BE2C (cell line): Measurements from ENCODE around the gene GRPEL2.
A peak's percentile ranks its signal among the peaks of the same experiment; 100 is the strongest.

Experiments
- DNase-seq: peaks from one replicate; pipeline ENCODE4 v3.0.0-alpha.2; 2020
- H3K27me3 ChIP-seq: fragments of 250-450 bp; sonication (Bioruptor Pico); 2 replicates; pipeline ENCODE4 v1.5.1; 2020; ENCODE audit warnings: mild to moderate bottlenecking
- H3K36me3 ChIP-seq: fragments of 250-450 bp; sonication (Bioruptor Pico); 2 replicates; pipeline ENCODE4 v1.5.1; 2020; ENCODE audit warnings: mild to moderate bottlenecking
- H3K4me1 ChIP-seq: fragments of 250-450 bp; sonication (Bioruptor Pico); 2 replicates; pipeline ENCODE4 v1.5.1; 2020
- H3K4me3 ChIP-seq: 2 replicates; pipeline ENCODE4 v1.5.1; 2011; ENCODE audit warnings: low read depth, low read length
- H3K9me3 ChIP-seq: fragments of 250-450 bp; sonication (Bioruptor Pico); 2 replicates; pipeline ENCODE4 v1.5.1; 2020
- CTCF ChIP-seq: IDR thresholded peaks from 2 replicates; pipeline ENCODE4 v1.5.1; 2012; ENCODE audit warnings: mild to moderate bottlenecking, low read depth, low read length

The GRPEL2 gene

GRCh38 chr5:149314571-149315111, 30.7 kb upstream of the GRPEL2 start:
- no peaks in the 10 kb centered on the region for H3K36me3 ChIP-seq
- TF ChIP-seq CTCF = peak; percentile 12; the same call in 1 of the 2 replicates
- H3K27me3 ChIP-seq = no peaks in the 10 kb centered on the region
- H3K4me3 ChIP-seq = no peak overlapping the region
- peaks cover 5% of the 10 kb centered on the region for H3K4me1 ChIP-seq
- H3K9me3 ChIP-seq = no peaks in the 10 kb centered on the region
- no peak for DNase-seq

GRCh38 chr5:149315753-149316152, 29.5 kb upstream of the GRPEL2 start:
- no peak for TF ChIP-seq CTCF
- Histone ChIP-seq H3K4me1 (peaks cover 10% of the 10 kb centered on the region), H3K36me3 (no peaks in the 10 kb centered on the region), H3K9me3 (no peaks in the 10 kb centered on the region), H3K27me3 (no peaks in the 10 kb centered on the region), H3K4me3 (no peak overlapping the region)
- DNase-seq = no peak

GRCh38 chr5:149317281-149318048, 27.8 kb upstream of the GRPEL2 start:
- DNase-seq = peak; percentile 44

GRCh38 chr5:149319174-149319573, 26.1 kb upstream of the GRPEL2 start:
- H3K9me3 ChIP-seq = no peaks in the 10 kb centered on the region
- no peak for TF ChIP-seq CTCF
- no peak overlapping the region for H3K4me3 ChIP-seq
- H3K36me3 ChIP-seq = no peaks in the 10 kb centered on the region
- DNase-seq = no peak
- H3K4me1 ChIP-seq = peaks cover 10% of the 10 kb centered on the region
- no peaks in the 10 kb centered on the region for H3K27me3 ChIP-seq

More at GRCh38 chr5:149317281-149318048, 27.8 kb upstream of the GRPEL2 start:
- H3K4me1 ChIP-seq = peaks cover 10% of the 10 kb centered on the region
- peak; percentile 84 for TF ChIP-seq CTCF
- H3K27me3 ChIP-seq = no peaks in the 10 kb centered on the region
- no peaks in the 10 kb centered on the region for H3K9me3 ChIP-seq
- H3K4me3 ChIP-seq = no peak overlapping the region
- no peaks in the 10 kb centered on the region for H3K36me3 ChIP-seq

GRCh38 chr5:149320791-149321330, 24.4 kb upstream of the GRPEL2 start:
- Histone ChIP-seq H3K27me3 (no peaks in the 10 kb centered on the region), H3K4me1 (peaks cover 10% of the 10 kb centered on the region), H3K9me3 (no peaks in the 10 kb centered on the region), H3K4me3 (no peak overlapping the region), H3K36me3 (no peaks in the 10 kb centered on the region)
- DNase-seq = peak; percentile 95
- no peak for TF ChIP-seq CTCF

- no peaks in the 10 kb centered on the region for H3K9me3 ChIP-seq
- H3K4me1 ChIP-seq = peaks cover 7% of the 10 kb centered on the region
- no peaks in the 10 kb centered on the region for H3K27me3 ChIP-seq
- H3K36me3 ChIP-seq = no peaks in the 10 kb centered on the region
- no peak overlapping the region for H3K4me3 ChIP-seq
- no peak for TF ChIP-seq CTCF
- DNase-seq = no peak
Observed at GRCh38 chr5:149322518-149322917, 22.8 kb upstream of the GRPEL2 start.
